ENCODE results near the gene SCN9A.

DNA sequence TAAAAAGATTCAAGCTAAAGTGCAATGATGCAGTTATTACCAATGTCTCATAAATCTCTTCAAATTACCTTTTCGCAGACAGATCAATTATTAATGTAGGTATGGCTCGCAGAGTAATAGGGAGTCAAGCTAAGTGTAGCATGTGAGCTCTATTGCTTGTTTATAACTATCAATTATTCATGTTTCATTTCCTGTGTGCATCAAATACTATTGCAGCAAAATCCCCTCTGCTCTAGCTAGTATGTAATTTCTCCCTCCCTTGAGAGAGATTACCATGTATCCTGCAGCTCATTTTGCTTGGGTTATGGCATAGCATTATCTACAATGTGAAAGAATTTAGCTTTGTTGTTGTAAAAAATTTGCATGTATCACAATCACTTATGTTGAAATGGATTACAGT, 182.3 kb downstream of the SCN9A start:
- TF ChIP-seq, protein P1, sequence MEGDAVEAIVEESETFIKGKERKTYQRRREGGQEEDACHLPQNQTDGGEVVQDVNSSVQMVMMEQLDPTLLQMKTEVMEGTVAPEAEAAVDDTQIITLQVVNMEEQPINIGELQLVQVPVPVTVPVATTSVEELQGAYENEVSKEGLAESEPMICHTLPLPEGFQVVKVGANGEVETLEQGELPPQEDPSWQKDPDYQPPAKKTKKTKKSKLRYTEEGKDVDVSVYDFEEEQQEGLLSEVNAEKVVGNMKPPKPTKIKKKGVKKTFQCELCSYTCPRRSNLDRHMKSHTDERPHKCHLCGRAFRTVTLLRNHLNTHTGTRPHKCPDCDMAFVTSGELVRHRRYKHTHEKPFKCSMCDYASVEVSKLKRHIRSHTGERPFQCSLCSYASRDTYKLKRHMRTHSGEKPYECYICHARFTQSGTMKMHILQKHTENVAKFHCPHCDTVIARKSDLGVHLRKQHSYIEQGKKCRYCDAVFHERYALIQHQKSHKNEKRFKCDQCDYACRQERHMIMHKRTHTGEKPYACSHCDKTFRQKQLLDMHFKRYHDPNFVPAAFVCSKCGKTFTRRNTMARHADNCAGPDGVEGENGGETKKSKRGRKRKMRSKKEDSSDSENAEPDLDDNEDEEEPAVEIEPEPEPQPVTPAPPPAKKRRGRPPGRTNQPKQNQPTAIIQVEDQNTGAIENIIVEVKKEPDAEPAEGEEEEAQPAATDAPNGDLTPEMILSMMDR (IDR thresholded peaks at IDR 0.05; ENCODE audit: low read depth, low read length, poor library complexity, severe bottlenecking): no peak
- TF ChIP-seq EZH2phosphoT487 (IDR thresholded peaks at IDR 0.05; ENCODE audit: borderline replicate concordance, low read length): no peak
